ENCODE results near the gene LDLRAD3.

GRCh38 chr11:36015799-36016198, 71.9 kb downstream of the LDLRAD3 start:
- TF ChIP-seq CTCF (IDR thresholded peaks at IDR 0.05) (no peak), EP300 (IDR thresholded peaks at IDR 0.05) (no peak), POLR2A (IDR thresholded peaks at IDR 0.05) (no peak)

Data from ovary (tissue), 3 donors.